ENCODE results near the gene PRSS12.

DNA sequence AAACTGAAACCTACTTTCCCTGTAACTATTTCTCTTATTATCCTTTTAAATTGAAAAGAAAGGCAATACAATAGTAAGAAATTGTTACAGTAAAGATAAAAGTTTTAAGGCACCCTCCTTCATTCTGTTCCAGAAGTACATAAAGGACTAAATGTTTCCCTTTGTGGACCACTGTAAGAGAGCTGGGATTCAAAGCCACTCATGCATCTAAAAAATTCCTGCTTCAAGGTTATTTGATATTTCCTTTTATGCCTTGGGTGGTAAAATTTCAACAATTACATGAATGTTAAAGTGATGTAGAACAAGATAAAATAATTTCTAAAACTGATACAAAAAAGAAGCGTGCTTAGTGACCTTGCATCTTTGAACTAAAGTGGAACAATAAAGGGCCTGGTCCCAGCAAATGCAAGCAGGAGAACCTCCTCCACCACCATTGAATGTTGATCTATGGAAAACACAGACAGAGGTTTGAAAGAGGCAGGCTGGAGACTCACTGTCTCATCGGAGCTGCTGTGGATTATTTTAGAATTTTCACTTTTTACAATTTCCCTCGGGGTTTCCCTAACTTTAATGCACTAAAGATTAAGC is 42.3 kb upstream of the PRSS12 start:
- TF ChIP-seq TAF1 (IDR thresholded peaks at IDR 0.05; ENCODE audit: borderline replicate concordance, insufficient read depth, low read length) (no peak), POLR2AphosphoS5 (IDR thresholded peaks at IDR 0.05; ENCODE audit: low read depth, low read length) (no peak)
